H1 (cell line): Measurements from ENCODE around the gene NEURL1B. TPM values are rescaled to one million over a fixed set of nuclear protein-coding genes. Genes with fewer than 3 reads are reported as not detected.

Experiments used
- BACH1 ChIP-seq: IDR thresholded peaks from 2 replicates; pipeline ENCODE4 v1.6.1; 2012; ENCODE audit warnings: low read length, improper control_type of control experiment
- POLR2A ChIP-seq, 2 experiments: IDR thresholded peaks; 1 replicate in 1 of 2; 2 replicates in 1 of 2; pipeline ENCODE4 v1.6.1; 2011; ENCODE audit warnings: low read depth in 2 of 2, low read length in 2 of 2, mild to moderate bottlenecking in 2 of 2; ENCODE audit errors: control extremely low read depth in 1 of 2
- polyA plus RNA-seq, 7 experiments: library from polyadenylated mRNA; depleted of rRNA in 3 of 7; stranded (reverse) in 5 of 7; unstranded in 2 of 7; fragments of >200 nt in 5 of 7; fragments of 200-250 nt in 2 of 7; gene quantifications; 1 replicate in 5 of 7; 2 replicates in 1 of 7; 4 replicates in 1 of 7; pipeline versions ENCODE4 v1.2.1 to v1.2.3, GENCODE V29; 2011 to 2013; ENCODE audit warnings: missing spikeins in 2 of 7, mixed read lengths in 2 of 7
- total RNA-seq: library from RNA; stranded (reverse); fragmentation: NEBNext Ultra II Directional; extraction: Animal tissue kit (Norgen Biotek cat#: 25700); gene quantifications from 2 replicates; pipeline ENCODE4 v1.2.1, GENCODE V29; 2021
- TF ChIP-seq, protein P1 (sequence below): fragments of 300-600 bp; sonication (generic); IDR thresholded peaks from 2 replicates; pipeline ENCODE4 v1.7.1; 2012; ENCODE audit warnings: low read length, moderate library complexity, mild to moderate bottlenecking, inconsistent platforms; ENCODE audit not compliant: insufficient replicate concordance
- TF ChIP-seq, protein P2 (sequence below): IDR thresholded peaks from 2 replicates; pipeline ENCODE4 v1.6.1; 2012; ENCODE audit warnings: low read length, inconsistent platforms

NEURL1B gene
- total and polyA plus RNA-seq, 2 of the 8 experiments (the other 6 are each of a cell fraction or from before 2014, with no cell fraction given) = 3.3 to 6.1 TPM

DNA sequence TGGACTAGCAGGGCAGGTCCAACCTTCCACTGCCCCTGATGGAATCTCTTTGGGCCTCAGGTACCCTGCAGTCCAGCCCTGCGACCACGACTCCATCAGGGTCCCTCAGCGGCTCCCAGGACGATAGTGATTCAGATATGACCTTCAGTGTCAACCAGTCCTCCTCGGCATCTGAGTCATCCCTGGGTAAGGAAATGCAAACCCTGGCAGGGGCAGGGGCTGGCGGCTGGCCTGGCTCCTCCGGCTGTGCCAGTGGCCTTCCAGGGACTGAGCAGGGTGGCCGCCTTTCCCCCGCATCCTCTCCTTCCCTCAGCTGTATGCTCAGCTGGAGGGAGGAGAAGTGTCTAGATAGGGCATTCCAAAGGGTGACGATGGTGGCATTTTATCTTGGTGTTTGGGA is 45.0 kb downstream of the NEURL1B start (continued):
- TF ChIP-seq, protein P1, sequence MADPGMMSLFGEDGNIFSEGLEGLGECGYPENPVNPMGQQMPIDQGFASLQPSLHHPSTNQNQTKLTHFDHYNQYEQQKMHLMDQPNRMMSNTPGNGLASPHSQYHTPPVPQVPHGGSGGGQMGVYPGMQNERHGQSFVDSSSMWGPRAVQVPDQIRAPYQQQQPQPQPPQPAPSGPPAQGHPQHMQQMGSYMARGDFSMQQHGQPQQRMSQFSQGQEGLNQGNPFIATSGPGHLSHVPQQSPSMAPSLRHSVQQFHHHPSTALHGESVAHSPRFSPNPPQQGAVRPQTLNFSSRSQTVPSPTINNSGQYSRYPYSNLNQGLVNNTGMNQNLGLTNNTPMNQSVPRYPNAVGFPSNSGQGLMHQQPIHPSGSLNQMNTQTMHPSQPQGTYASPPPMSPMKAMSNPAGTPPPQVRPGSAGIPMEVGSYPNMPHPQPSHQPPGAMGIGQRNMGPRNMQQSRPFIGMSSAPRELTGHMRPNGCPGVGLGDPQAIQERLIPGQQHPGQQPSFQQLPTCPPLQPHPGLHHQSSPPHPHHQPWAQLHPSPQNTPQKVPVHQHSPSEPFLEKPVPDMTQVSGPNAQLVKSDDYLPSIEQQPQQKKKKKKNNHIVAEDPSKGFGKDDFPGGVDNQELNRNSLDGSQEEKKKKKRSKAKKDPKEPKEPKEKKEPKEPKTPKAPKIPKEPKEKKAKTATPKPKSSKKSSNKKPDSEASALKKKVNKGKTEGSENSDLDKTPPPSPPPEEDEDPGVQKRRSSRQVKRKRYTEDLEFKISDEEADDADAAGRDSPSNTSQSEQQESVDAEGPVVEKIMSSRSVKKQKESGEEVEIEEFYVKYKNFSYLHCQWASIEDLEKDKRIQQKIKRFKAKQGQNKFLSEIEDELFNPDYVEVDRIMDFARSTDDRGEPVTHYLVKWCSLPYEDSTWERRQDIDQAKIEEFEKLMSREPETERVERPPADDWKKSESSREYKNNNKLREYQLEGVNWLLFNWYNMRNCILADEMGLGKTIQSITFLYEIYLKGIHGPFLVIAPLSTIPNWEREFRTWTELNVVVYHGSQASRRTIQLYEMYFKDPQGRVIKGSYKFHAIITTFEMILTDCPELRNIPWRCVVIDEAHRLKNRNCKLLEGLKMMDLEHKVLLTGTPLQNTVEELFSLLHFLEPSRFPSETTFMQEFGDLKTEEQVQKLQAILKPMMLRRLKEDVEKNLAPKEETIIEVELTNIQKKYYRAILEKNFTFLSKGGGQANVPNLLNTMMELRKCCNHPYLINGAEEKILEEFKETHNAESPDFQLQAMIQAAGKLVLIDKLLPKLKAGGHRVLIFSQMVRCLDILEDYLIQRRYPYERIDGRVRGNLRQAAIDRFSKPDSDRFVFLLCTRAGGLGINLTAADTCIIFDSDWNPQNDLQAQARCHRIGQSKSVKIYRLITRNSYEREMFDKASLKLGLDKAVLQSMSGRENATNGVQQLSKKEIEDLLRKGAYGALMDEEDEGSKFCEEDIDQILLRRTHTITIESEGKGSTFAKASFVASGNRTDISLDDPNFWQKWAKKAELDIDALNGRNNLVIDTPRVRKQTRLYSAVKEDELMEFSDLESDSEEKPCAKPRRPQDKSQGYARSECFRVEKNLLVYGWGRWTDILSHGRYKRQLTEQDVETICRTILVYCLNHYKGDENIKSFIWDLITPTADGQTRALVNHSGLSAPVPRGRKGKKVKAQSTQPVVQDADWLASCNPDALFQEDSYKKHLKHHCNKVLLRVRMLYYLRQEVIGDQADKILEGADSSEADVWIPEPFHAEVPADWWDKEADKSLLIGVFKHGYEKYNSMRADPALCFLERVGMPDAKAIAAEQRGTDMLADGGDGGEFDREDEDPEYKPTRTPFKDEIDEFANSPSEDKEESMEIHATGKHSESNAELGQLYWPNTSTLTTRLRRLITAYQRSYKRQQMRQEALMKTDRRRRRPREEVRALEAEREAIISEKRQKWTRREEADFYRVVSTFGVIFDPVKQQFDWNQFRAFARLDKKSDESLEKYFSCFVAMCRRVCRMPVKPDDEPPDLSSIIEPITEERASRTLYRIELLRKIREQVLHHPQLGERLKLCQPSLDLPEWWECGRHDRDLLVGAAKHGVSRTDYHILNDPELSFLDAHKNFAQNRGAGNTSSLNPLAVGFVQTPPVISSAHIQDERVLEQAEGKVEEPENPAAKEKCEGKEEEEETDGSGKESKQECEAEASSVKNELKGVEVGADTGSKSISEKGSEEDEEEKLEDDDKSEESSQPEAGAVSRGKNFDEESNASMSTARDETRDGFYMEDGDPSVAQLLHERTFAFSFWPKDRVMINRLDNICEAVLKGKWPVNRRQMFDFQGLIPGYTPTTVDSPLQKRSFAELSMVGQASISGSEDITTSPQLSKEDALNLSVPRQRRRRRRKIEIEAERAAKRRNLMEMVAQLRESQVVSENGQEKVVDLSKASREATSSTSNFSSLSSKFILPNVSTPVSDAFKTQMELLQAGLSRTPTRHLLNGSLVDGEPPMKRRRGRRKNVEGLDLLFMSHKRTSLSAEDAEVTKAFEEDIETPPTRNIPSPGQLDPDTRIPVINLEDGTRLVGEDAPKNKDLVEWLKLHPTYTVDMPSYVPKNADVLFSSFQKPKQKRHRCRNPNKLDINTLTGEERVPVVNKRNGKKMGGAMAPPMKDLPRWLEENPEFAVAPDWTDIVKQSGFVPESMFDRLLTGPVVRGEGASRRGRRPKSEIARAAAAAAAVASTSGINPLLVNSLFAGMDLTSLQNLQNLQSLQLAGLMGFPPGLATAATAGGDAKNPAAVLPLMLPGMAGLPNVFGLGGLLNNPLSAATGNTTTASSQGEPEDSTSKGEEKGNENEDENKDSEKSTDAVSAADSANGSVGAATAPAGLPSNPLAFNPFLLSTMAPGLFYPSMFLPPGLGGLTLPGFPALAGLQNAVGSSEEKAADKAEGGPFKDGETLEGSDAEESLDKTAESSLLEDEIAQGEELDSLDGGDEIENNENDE = no peak
- no peak for TF ChIP-seq POLR2A (IDR thresholded peaks at IDR 0.05; ENCODE audit: control extremely low read depth in 1 of 2, low read depth in 2 of 2, low read length in 2 of 2)
- TF ChIP-seq, protein P2, sequence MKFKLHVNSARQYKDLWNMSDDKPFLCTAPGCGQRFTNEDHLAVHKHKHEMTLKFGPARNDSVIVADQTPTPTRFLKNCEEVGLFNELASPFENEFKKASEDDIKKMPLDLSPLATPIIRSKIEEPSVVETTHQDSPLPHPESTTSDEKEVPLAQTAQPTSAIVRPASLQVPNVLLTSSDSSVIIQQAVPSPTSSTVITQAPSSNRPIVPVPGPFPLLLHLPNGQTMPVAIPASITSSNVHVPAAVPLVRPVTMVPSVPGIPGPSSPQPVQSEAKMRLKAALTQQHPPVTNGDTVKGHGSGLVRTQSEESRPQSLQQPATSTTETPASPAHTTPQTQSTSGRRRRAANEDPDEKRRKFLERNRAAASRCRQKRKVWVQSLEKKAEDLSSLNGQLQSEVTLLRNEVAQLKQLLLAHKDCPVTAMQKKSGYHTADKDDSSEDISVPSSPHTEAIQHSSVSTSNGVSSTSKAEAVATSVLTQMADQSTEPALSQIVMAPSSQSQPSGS = no peak
- no peak for TF ChIP-seq BACH1
